Tibial nerve (tissue), 4 donors: Measurements from ENCODE around the gene CTTNBP2NL. TPM values are rescaled to one million over a fixed set of nuclear protein-coding genes. Genes with fewer than 3 reads are reported as not detected.

Source experiments
- DNase-seq, 2 donors: peaks; one replicate each; pipeline ENCODE4 v3.0.0-alpha.2; 2019; ENCODE audit warnings: low spot score in 2 of 2
- H3K27ac ChIP-seq, 4 donors: fragments of 200-600 bp; sonication (generic) in 3 of 4; one replicate each; pipeline ENCODE4 v1.5.1; 2017 to 2019; ENCODE audit warnings: mild to moderate bottlenecking in 1 of 4
- H3K27me3 ChIP-seq, 2 donors: fragments of 200-600 bp; sonication (generic) in 1 of 2; one replicate each; pipeline versions ENCODE4 v1.5.1 to v1.6.0; 2017 to 2019
- H3K36me3 ChIP-seq, 3 donors: fragments of 200-600 bp; sonication (generic); one replicate each; pipeline ENCODE4 v1.5.1; 2018 to 2019
- H3K4me1 ChIP-seq, 4 donors: fragments of 200-600 bp; sonication (generic) in 3 of 4; one replicate each; pipeline ENCODE4 v1.5.1; 2017 to 2019
- H3K4me3 ChIP-seq, 4 donors: fragments of 200-600 bp; sonication (generic) in 3 of 4; one replicate each; pipeline ENCODE4 v1.5.1; 2017 to 2019; ENCODE audit warnings: mild to moderate bottlenecking in 1 of 4, moderate library complexity in 1 of 4
- H3K9me3 ChIP-seq, 4 donors: fragments of 200-600 bp; sonication (generic) in 3 of 4; one replicate each; pipeline ENCODE4 v1.5.1; 2017 to 2019
- EP300 ChIP-seq, 2 donors: sonication (generic); formaldehyde crosslinking; IDR thresholded peaks; one replicate each; pipeline ENCODE4 v1.6.1; 2017; ENCODE audit warnings: antibody characterized with exemption in 2 of 2, mild to moderate bottlenecking in 1 of 2
- POLR2A ChIP-seq, 2 donors: fragments of 450-650 bp; IDR thresholded peaks; one replicate each; pipeline ENCODE4 v1.6.1; 2017; ENCODE audit warnings: antibody characterized with exemption in 2 of 2, mild to moderate bottlenecking in 2 of 2, moderate library complexity in 2 of 2
- WGBS, 2 donors: methylation state at CpG; one replicate each; pipeline ENCODE4 v1.1.5; 2018; 5-methylcytosine and 5-hydroxymethylcytosine counted together
- small RNA-seq: library from RNA; depleted of rRNA; stranded (forward); fragments of <200 nt; gene quantifications from one replicate; pipeline ENCODE3, GENCODE V24; 2016
- total RNA-seq, 4 donors: library from RNA; depleted of rRNA; stranded (reverse); fragments of >200 nt; gene quantifications; one replicate each; pipeline ENCODE4 v1.1.0, GENCODE V29; 2016
- TF ChIP-seq, protein P1 (sequence below), 5 experiments: fragments of 200-600 bp in 3 of 5; fragments of 450-650 bp in 2 of 5; sonication (generic) in 3 of 5; IDR thresholded peaks; one replicate each; pipeline ENCODE4 v1.5.1; 2016 to 2019; ENCODE audit warnings: antibody characterized with exemption in 5 of 5, mild to moderate bottlenecking in 3 of 5, moderate library complexity in 2 of 5

CTTNBP2NL gene
- total RNA-seq, 4 donors from 2014 or later = 18.8 to 28.0 (median 20.8) TPM

DNA sequence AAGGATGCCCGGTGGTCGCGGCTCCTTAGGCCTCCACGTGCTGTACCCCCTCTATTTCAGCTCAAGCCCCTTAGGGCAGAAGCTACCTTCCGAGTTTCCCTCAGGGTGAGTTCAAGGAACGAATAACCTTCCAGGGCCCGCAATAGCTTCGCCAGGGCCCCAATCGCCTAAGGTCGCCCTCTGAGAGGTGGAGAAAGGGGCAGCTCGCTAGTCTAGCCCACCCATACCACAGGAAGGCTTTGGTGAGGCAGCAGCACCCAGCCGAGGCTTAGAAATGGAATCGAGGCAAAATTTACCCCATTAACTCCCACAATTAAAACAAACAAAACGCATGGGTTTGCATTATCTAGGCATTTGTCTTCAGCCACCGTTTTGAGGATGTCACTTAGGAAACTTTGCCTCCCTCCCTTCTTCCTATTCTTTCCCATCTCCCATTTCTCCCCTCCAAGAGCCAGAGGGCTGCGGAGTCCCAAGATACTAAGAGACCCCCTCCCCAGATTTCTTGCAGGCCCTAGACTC lies 113.7 kb downstream of the CTTNBP2NL start:
- Histone ChIP-seq H3K27ac (peak overlapping the region in 1 of 4 donors; percentile 73), H3K4me3 (peak overlapping the region in 1 of 4 donors; percentile 70)
- 50 to 59% methylated on average over 16 of the region's 16 CpGs for WGBS, 2 donors

DNA sequence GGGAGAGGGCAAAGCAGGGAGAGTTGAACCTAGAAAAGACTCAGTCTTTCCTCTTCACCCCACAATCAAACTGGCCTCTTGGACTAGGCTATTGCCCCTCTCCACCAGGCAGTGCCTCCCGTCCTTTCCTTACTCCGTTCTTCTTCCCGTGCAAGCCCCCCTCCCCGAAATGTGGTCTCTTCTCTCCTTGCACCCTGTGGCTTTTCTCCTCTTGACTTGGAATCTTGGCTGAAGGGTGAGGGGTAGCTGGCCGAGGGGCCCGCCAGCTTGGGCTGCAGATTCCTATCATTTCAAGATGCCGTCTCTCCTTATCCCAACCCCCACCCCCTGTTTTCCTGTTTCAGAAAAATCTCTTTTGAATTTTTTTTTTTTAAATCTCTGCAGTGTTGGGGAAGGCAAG lies 114.3 kb downstream of the CTTNBP2NL start:
- peaks cover 0 to 33% of the 10 kb centered on the region in 2 donors for H3K27me3 ChIP-seq
- peak overlapping the region in 1 of 4 donors; percentile 70 for H3K4me3 ChIP-seq
- H3K36me3 ChIP-seq = no peaks in the 10 kb centered on the region
- DNase-seq = no peak
- TF ChIP-seq EP300 (IDR thresholded peaks at IDR 0.05) (no peak), POLR2A (IDR thresholded peaks at IDR 0.05) (no peak)
- TF ChIP-seq, protein P1, sequence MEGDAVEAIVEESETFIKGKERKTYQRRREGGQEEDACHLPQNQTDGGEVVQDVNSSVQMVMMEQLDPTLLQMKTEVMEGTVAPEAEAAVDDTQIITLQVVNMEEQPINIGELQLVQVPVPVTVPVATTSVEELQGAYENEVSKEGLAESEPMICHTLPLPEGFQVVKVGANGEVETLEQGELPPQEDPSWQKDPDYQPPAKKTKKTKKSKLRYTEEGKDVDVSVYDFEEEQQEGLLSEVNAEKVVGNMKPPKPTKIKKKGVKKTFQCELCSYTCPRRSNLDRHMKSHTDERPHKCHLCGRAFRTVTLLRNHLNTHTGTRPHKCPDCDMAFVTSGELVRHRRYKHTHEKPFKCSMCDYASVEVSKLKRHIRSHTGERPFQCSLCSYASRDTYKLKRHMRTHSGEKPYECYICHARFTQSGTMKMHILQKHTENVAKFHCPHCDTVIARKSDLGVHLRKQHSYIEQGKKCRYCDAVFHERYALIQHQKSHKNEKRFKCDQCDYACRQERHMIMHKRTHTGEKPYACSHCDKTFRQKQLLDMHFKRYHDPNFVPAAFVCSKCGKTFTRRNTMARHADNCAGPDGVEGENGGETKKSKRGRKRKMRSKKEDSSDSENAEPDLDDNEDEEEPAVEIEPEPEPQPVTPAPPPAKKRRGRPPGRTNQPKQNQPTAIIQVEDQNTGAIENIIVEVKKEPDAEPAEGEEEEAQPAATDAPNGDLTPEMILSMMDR (IDR thresholded peaks at IDR 0.05) = no peak
- H3K27ac ChIP-seq = peak overlapping the region in 1 of 4 donors; percentile 73
- peaks cover 0 to 30% (median 10%) of the 10 kb centered on the region in 4 donors for H3K4me1 ChIP-seq
- WGBS, 2 donors = 60 to 63% methylated on average over 7 of the region's 7 CpGs
- no peaks in the 10 kb centered on the region for H3K9me3 ChIP-seq

More for the DNA sequence above, 113.7 kb downstream of the CTTNBP2NL start:
- TF ChIP-seq POLR2A (IDR thresholded peaks at IDR 0.05) (no peak), EP300 (IDR thresholded peaks at IDR 0.05) (no peak)
- TF ChIP-seq, protein P1 (IDR thresholded peaks at IDR 0.05) = no peak
- Histone ChIP-seq H3K27me3 (peaks cover 0 to 38% of the 10 kb centered on the region in 2 donors), H3K4me1 (peaks cover 0 to 30% (median 10%) of the 10 kb centered on the region in 4 donors), H3K9me3 (no peaks in the 10 kb centered on the region), H3K36me3 (no peaks in the 10 kb centered on the region)
- DNase-seq = no peak

Small RNA genes within 50 kb of the gene (small RNA-seq; reads per million reads assigned to genes)
- gene RF01210 = not detected

Other genes starting within 250 kb of the CTTNBP2NL start
- gene WNT2B, start 112.8 kb downstream of the CTTNBP2NL start, total RNA-seq = 10 to 100 TPM in 2 of 4 donors, 1 to 10 TPM in 2; 3.6 to 12.2 (median 9.7) TPM
- 10 to 100 TPM; 18.4 to 24.0 (median 20.4) TPM for gene ST7L, start 222.9 kb downstream of the CTTNBP2NL start, total RNA-seq
- 100 to 1,000 TPM in 3 of 4 donors, 10 to 100 TPM in 1; 90.8 to 126 (median 114) TPM for gene CAPZA1, start 223.6 kb downstream of the CTTNBP2NL start, total RNA-seq